ENCODE results near the gene ATP2B2.
A peak's percentile ranks its signal among the peaks of the same experiment; 100 is the strongest.

Gene ATP2B2

DNA sequence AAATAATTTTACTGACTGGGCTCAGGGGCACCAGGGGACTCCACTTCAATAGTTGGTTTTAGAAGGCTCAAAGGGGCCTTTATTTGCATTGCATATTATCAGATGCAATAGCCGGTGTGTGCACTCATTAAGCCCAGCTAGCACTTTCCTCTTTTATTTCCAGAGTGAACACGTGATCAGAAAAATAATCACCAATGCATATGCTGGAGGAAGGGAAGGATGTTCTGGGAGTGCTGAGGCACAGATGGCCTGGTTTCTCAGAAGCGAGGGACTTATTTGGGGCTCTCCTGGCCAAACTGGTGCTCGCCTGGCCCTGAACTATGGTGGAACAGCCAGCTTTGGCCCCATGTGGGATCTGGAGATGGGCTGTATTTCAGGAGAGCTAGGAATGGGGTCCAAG lies 124.0 kb downstream of the ATP2B2 start:
- no peak for DNase-seq (ENCODE audit: low spot score)

DNA sequence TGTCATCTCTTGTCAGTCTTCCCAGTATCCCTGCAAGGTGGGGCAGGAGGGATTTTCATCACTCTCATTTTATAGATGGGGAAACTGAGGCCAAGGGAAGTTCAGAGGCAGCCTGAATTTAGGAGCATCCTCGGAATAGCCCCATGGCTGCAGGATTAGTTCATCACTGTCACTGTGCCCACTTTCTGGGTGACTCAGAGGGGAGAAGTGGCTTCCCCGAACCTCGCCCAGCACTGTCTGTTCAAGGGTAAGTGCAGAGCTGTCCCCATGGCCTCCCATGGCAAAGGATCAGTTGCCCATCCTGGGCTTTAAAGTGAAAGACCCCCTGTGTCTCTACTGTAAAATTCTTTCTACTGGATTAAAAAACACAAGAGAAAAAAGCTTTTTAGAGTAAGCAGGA lies 124.5 kb downstream of the ATP2B2 start:
- DNase-seq (ENCODE audit: low spot score), result no peak

DNA sequence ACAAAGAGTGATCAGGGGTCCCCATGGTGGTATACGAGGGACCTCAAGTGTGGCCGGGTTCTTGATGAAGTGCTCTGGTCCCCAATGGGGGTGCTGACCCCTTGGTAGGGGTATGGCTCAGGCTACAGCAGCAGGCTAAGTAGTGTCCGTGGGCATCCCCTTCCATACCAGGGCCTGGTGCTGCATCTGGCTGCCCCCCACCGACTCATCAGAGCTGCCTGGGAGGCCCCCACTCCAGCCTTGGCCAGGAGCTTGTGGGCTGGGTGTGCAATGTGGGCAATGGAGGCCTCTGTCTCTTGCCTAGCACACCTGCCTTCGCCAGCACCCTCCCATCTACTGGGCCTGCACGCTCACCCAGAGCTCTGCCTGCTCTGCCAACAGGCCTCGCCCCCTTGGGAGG lies 125.4 kb downstream of the ATP2B2 start:
- DNase-seq (ENCODE audit: low spot score), result no peak

GRCh38 chr3:10379161-10379560 lies 126.2 kb downstream of the ATP2B2 start:
- DNase-seq (ENCODE audit: low spot score), result no peak

DNA sequence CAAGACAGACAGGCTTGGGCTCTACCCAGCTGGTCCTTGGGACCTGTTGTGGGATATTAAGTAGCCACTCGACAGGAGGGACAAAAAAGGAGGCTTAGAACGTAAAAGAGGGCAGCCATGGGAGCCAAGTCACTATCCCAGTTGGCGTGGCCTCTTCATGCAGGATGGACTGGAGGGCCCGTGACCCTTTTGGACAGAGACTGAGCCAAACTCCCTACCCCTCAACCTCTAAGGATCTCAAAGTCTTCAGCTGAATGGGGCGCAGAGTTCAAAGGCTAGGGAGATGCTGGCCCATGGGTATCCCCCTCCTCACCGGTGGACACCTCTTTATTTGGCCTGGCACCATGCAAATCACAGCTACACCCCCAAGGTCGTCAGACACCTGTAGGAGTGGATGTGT lies 126.6 kb downstream of the ATP2B2 start:
- no peak for DNase-seq (ENCODE audit: low spot score)

DNA sequence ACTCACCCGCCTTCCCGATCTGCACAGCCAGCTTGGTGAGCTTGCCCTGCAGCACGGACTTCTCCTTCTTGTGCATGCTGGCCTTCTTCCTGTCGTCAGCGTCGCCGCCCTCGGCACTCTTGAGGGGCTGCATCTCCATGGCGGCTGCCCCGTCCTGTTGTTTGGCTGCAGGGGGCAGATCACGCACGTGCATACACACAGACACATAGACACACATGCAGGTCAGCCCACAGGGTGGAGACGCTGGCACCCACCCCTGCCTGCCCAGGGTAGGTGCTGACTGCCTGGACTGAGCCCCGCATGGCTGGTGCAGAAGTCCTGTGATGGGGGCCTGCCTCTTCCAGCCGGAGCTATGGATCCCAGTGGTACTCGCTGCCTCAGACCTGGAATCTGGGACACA lies 127.1 kb downstream of the ATP2B2 start:
- no peak for DNase-seq (ENCODE audit: low spot score)

- DNase-seq (ENCODE audit: low spot score), result no peak
Observed at GRCh38 chr3:10377148-10377725, 128.1 kb downstream of the ATP2B2 start.

DNA sequence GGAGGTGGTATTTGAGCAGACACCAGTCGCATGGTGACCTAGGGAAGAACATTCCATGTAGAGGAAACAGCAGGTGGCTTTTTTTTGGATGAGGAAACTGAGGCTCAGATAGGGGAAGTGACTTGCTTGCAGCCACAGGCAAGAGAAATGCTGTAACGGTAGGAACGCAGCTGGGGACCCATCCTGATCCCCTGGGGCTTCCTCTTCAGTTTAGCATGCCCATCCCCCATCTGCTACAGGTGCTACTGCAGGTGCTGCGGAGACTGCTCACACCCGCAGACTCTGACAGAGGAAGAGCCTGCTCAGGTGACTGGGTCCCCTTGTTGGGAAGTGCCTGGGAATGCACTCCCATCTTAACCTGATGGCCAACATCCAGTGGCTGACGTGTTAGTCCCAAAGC lies 129.0 kb downstream of the ATP2B2 start:
- DNase-seq (ENCODE audit: low spot score), result no peak

GRCh38 chr3:10375296-10376053 lies 129.9 kb downstream of the ATP2B2 start:
- no peak for DNase-seq (ENCODE audit: low spot score)

DNA sequence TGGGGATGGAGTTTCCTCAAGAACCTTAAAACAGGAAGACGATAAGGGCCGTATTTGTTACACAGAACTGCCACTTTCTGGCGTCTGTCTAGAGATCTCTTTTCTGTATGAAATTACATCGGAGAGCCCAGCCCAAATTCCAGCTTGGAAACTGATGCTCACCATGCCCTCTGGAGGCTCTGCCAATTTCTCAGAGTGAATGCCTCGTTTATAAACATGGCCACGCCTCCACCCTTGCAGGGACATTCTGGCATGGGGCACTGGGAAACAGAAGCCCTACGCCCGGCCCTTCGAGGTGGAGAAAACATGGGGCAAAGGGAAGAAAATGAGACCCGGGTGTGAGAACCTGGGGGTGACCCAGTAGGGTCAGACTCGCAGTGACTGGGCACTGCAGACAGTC lies 131.1 kb downstream of the ATP2B2 start:
- no peak for DNase-seq (ENCODE audit: low spot score)

GRCh38 chr3:10373686-10374261 lies 131.6 kb downstream of the ATP2B2 start:
- DNase-seq (ENCODE audit: low spot score), result no peak

DNA sequence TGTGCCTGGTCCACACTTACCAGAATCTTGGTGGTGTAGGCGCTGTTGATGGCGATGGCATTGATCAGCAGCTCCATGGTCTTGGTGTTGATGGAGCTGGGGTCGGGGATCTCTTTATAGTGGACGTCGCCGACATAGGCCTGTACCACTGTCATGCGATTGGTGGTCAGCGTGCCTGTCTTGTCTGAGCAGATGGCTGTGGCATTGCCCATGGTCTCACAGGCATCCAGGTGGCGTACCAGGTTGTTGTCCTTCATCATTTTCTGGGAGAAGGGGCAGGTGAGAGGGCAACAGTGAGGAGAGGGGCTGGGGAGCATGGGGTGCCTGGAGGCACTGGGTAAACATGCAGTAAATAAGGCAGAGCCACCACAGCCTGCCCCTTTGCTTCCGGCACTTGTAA lies 133.6 kb downstream of the ATP2B2 start:
- DNase-seq (ENCODE audit: low spot score), result no peak

GRCh38 chr3:10371167-10371566 lies 134.2 kb downstream of the ATP2B2 start:
- DNase-seq (ENCODE audit: low spot score), result peak; percentile 7

DNA sequence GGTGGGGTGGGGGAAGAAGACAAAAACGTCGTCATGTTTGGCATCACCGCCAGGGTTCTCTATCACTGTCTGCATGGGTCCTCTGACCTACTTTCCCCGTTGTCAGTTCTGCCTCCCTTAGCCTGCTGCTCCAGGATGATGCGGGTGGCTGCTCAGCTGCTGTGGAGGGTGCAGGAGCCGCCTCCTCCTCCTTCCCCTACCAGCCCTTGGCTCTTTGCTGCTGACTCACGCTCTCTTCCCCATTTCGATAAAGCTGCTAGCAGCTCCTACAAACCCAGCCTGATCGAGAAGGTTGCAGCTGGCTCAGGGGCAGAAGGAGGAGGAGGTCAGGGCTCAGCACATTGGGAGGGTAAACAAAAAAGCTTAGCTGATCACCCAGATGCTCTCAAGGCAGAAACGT lies 135.0 kb downstream of the ATP2B2 start:
- peak; percentile 30 for DNase-seq (ENCODE audit: low spot score)

DNA sequence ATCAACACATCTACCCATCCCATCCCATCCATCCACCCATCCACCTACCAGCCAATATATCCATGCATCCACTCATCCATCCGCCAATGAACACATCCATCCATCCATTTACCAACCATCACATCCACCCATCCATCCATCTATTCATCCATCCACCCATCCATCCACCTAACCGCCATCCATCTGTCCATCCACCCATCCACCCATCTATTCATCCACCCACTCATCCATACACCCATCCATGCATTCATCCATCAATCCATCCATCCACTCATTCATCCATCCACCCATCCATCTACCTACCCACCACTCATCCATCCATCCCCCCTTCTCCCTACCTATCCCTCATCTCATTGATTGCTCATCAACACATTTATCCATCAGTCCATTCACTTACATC lies 136.9 kb downstream of the ATP2B2 start:
- DNase-seq (ENCODE audit: low spot score), result no peak

DNA sequence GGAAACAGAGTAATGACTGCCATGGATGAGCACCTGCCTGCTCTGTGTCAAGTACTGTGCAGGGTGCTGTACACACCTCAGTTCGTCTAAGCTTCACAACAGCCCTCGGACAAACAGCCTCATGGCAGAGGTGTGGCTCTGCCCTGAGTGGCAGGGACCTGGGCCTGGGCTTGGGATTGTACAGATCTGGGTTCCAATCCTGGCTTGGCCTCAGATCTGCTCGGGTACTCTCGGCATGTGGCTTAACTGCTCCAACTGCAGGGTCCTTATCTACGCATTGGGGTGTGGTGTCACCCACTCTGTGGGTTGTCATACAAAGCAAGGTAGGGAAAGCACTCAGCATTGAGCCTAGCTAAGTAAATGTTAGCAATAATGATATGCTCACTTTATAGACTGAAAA lies 137.9 kb downstream of the ATP2B2 start:
- no peak for DNase-seq (ENCODE audit: low spot score)

DNA sequence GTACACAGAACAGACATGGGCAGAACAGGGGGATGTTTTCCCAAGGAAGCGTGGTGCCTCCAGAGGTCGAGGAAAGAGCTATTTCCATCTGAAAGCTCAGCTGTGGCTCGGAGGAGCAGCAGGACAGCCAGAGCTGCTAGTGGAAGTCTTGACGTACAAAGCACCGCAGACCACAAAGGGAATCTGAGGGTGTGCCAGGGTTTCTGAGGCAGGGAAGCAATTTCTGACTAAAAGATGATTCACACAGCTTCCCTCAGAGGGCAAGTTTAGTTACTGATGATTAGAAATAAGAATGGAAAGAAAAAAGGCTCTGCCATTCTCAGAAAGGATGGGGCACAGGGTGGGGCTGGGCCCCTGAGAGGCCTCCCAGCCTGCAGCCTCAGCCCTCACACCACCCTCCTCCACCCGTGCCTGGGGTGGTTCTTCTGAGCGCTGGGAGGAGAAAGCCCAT lies 138.7 kb downstream of the ATP2B2 start:
- DNase-seq (ENCODE audit: low spot score), result no peak

- no peak for DNase-seq (ENCODE audit: low spot score)
Observed at GRCh38 chr3:10365791-10366190, 139.6 kb downstream of the ATP2B2 start.

DNA sequence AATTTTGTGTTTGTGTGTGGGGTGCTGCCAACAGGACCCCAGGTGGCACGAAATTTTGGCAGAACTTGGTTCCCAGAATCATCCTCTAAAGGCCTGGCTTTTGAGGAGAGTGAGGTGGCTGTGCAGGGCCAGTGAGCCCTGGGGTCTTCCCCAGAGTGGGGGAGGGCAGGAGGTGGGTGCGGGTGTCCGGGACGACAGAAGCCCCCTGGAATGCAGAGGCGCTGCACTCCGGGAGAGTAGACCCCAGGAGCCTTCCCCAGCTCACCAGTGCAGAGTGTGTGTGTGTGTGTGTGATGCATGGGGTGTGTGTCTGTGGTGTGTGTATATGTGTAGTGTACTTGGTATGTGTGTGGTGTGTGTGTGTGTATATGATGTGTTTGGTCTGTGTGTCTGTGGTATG lies 140.1 kb downstream of the ATP2B2 start:
- no peak for DNase-seq (ENCODE audit: low spot score)

DNA sequence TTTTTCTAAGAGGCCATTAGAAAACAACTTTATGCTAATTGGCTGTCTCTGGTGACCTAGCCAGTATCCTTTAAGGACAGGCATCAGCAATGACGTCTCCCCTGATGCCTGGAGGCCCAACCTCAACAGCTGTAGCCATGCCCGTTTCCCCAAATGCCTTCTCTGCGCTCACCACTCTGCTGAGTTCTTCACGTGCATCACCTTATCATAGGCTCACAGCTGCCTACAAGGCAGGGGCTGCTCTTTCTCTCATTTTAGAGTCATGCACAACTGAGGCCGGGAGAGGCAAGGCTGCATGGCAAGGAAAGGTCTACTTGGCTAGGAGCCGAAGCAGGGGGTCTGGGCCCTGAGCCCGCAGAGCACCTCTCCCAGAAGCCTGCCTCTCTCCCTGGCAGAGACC lies 140.6 kb downstream of the ATP2B2 start:
- DNase-seq (ENCODE audit: low spot score), result peak; percentile 33

GRCh38 chr3:10363935-10364334 lies 141.5 kb downstream of the ATP2B2 start:
- no peak for DNase-seq (ENCODE audit: low spot score)

DNA sequence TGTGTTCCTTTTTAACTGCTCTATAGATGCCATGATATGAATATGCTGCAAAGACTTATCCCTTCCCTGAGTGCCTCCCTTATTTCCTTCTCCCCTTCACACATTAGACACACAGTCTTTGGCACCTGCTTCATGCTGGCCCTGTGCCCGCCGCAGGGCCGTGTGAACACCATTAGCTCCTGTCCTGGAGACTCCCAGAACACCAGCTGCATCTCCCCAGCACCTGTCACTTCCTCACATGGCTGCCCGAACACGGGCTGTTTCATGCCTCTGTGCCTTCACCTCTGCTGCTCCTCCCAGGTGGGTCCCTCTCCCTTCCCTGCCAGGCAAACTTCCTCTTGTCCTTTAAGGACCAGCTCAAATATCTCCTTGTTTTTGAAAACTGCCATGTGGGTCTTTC lies 144.0 kb downstream of the ATP2B2 start:
- no peak for DNase-seq (ENCODE audit: low spot score)

DNA sequence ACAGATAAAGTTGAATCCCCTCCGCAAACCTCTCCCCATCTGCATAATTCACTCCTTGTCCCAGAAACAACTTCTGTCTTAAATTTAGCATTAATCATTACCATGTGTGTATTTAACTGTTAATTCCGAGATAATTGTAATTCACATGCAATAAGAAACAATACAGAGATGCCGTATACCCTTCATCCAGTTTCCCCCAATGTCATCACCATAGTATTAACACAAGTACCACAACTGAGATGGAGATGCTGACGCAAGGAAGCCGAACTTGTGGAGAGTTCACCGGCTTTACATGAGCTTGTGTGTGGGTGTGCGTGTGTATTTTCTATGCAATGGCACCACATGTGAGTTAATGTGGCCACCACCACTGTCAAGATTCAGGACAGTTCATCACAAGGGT lies 144.9 kb downstream of the ATP2B2 start:
- DNase-seq (ENCODE audit: low spot score), result no peak

DNA sequence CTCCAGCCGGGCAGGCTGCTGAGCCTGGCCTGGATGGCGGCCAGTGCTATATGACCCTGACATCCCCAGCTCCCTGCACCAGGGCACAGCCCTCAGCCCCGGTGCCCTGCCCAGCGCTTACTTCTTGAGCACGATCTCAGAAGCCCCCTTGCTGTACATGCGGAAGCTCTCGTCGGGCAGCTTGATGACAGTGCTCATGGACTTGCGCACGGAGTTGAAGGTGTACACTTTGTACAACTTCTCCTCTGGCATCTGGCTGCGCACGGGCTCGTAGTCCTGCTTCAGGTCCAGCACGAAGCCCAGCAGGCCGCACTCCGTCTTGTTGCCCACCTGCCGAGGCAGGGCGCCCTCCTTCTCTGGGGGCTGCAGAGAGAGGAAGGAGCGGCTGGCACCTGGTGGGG lies 145.6 kb downstream of the ATP2B2 start:
- DNase-seq (ENCODE audit: low spot score), result no peak

Data from hematopoietic multipotent progenitor cell treated with erythropoietin and hydrocortisone succinate and interleukin-3 and kit ligand, for 17 days (in vitro differentiated cells).